HepG2 (cell line): ENCODE results near the gene SLC38A3. TPM values are rescaled to one million over a fixed set of nuclear protein-coding genes. Genes with fewer than 3 reads are reported as not detected.

Source experiments
- BRD4 ChIP-seq: sonication (generic); formaldehyde crosslinking; IDR thresholded peaks from 2 replicates; pipeline ENCODE4 v1.4.0; 2020; ENCODE audit warnings: missing genetic modification reagents
- KAT8 ChIP-seq: IDR thresholded peaks from 2 replicates; pipeline ENCODE4 v1.6.1; 2016; ENCODE audit warnings: missing genetic modification reagents, missing compliant biosample characterization
- MED1 ChIP-seq: sonication (generic); formaldehyde crosslinking; IDR thresholded peaks from 2 replicates; pipeline ENCODE4 v1.4.0; 2020; ENCODE audit warnings: missing genetic modification reagents
- MYC ChIP-seq: sonication (generic); formaldehyde crosslinking; IDR thresholded peaks from 2 replicates; pipeline ENCODE4 v1.9.0; 2021; ENCODE audit warnings: missing genetic modification reagents, borderline replicate concordance
- NFE2 ChIP-seq: sonication (generic); formaldehyde crosslinking; IDR thresholded peaks from 2 replicates; pipeline ENCODE4 v1.4.0; 2020; ENCODE audit warnings: missing genetic modification reagents
- PAF1 ChIP-seq: IDR thresholded peaks from 2 replicates; pipeline ENCODE4 v1.6.1; 2016; ENCODE audit warnings: missing genetic modification reagents, missing compliant biosample characterization
- RAD51 ChIP-seq: fragments of 450-650 bp; IDR thresholded peaks from 2 replicates; pipeline ENCODE4 v1.6.1; 2016; ENCODE audit warnings: borderline replicate concordance
- ZKSCAN8 ChIP-seq: IDR thresholded peaks from 2 replicates; pipeline ENCODE4 v1.6.1; 2016; ENCODE audit warnings: borderline replicate concordance, missing genetic modification reagents, missing compliant biosample characterization
- ZNF207 ChIP-seq: fragments of 450-650 bp; IDR thresholded peaks from 2 replicates; pipeline ENCODE4 v1.6.1; 2016; ENCODE audit warnings: antibody characterized with exemption, borderline replicate concordance
- ZNF546 ChIP-seq: sonication (generic); formaldehyde crosslinking; conservative IDR thresholded peaks from 2 replicates; pipeline ENCODE4 v1.8.1; 2023; ENCODE audit warnings: mild to moderate bottlenecking, missing genetic modification reagents
- ZNF572 ChIP-seq: sonication (generic); formaldehyde crosslinking; IDR thresholded peaks from 2 replicates; pipeline ENCODE4 v1.5.1; 2020; ENCODE audit warnings: mild to moderate bottlenecking, missing genetic modification reagents
- ZNF660 ChIP-seq: sonication (generic); formaldehyde crosslinking; IDR thresholded peaks from 2 replicates; pipeline ENCODE4 v1.5.1; 2020; ENCODE audit warnings: mild to moderate bottlenecking, low read depth, missing genetic modification reagents, borderline replicate concordance
- ZNF7 ChIP-seq: IDR thresholded peaks from 2 replicates; pipeline ENCODE4 v1.6.1; 2016; ENCODE audit warnings: missing biosample characterization, missing genetic modification reagents
- polyA plus RNA-seq, 8 experiments: library from polyadenylated mRNA; depleted of rRNA in 3 of 8; stranded (reverse) in 7 of 8; unstranded in 1 of 8; fragments of >200 nt; fragmentation: Illumina TruSeq in 4 of 8; extraction: Trizol in 4 of 8; gene quantifications; 2 replicates each; pipeline versions ENCODE4 v1.2.1 to v1.2.3, GENCODE V29; 2011 to 2016; ENCODE audit warnings: low read depth in 4 of 8, missing spikeins in 1 of 8, mixed read lengths in 1 of 8; ENCODE audit not compliant: insufficient read depth in 1 of 8
- total RNA-seq, 5 experiments: library from RNA; depleted of rRNA; stranded (reverse); fragments of >200 nt; fragmentation: Illumina TruSeq; extraction: Trizol; gene quantifications; 2 replicates each; pipeline ENCODE4 v1.2.3, GENCODE V29; 2016; ENCODE audit warnings: low read depth in 1 of 5
- TF ChIP-seq, protein P1 (sequence below): sonication (generic); formaldehyde crosslinking; IDR thresholded peaks from 2 replicates; pipeline ENCODE4 v1.4.0; 2020; ENCODE audit warnings: missing genetic modification reagents
- TF ChIP-seq, protein P2 (sequence below): sonication (generic); formaldehyde crosslinking; IDR thresholded peaks from 2 replicates; pipeline ENCODE4 v1.8.1; 2023; ENCODE audit warnings: mild to moderate bottlenecking, missing genetic modification reagents, borderline replicate concordance
- TF ChIP-seq, protein P3 (sequence below), 2 experiments: sonication (generic) in 1 of 2; formaldehyde crosslinking in 1 of 2; IDR thresholded peaks; 2 replicates each; pipeline versions ENCODE4 v1.5.1 to v1.6.1; 2011 to 2020; ENCODE audit warnings: borderline replicate concordance in 1 of 2, low read depth in 1 of 2, low read length in 1 of 2, mild to moderate bottlenecking in 1 of 2, missing genetic modification reagents in 1 of 2, moderate library complexity in 1 of 2
- TF ChIP-seq, protein P4 (sequence below): sonication (generic); formaldehyde crosslinking; IDR thresholded peaks from 2 replicates; pipeline ENCODE4 v1.5.0; 2020; ENCODE audit warnings: mild to moderate bottlenecking, missing genetic modification reagents, borderline replicate concordance

The SLC38A3 gene
- total and polyA plus RNA-seq, 2 of the 13 experiments (the other 11 are each of a cell fraction or from before 2014, with no cell fraction given): 29.8 to 164 TPM

DNA sequence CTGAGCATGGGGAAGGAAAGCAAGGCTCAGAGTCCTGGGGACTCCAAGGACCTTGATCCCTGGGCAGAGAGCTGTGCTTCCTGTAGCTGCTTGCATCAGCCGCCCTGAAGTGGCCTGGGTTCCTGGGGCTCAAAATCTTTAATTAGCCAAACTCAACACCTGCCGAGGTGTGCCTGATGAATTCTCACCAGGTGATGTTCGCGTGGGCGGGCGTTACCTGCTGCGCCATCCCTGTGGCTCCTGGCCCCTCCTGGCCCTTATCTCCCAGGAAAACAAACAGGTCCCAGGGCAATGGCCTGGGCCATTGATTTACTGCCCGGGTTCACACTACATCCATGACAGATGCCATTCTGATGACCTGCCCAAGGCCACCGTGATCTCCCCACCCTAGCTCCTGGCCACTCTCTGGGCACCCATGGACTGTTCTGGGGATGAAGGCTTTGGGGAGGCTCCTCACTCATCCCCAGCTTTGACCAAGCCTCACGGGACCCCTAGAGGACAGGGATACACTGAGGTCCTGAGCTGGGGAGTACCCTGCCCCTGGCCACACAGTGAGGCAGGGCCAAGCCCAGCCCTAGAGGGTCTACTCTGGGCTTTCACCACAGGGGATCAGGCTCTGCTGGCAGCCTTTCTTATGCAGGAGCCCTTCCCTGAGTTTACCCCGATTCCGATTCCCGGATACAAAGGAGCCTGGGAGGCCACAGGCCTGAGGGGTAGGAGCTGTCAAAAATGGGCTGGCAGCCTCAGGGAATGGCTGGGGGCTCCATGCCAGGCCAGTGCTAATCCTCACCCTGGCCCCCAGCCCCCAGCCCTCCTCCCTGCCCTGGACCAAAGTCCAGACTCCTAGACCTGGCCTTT, 5.7 kb downstream of the SLC38A3 start (continued):
- TF ChIP-seq, protein P1, sequence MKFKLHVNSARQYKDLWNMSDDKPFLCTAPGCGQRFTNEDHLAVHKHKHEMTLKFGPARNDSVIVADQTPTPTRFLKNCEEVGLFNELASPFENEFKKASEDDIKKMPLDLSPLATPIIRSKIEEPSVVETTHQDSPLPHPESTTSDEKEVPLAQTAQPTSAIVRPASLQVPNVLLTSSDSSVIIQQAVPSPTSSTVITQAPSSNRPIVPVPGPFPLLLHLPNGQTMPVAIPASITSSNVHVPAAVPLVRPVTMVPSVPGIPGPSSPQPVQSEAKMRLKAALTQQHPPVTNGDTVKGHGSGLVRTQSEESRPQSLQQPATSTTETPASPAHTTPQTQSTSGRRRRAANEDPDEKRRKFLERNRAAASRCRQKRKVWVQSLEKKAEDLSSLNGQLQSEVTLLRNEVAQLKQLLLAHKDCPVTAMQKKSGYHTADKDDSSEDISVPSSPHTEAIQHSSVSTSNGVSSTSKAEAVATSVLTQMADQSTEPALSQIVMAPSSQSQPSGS (CRISPR knock-in tag): peak; percentile 61; the same call in 1 of the 2 replicates
- TF ChIP-seq, protein P2, sequence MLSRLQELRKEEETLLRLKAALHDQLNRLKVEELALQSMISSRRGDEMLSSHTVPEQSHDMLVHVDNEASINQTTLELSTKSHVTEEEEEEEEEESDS (CRISPR knock-in tag): no peak
- TF ChIP-seq ZNF660 (no peak), ZNF207 (no peak), ZKSCAN8 (no peak), BRD4 (0 out of 2 replicates have a peak, but pooled peaks have one; percentile 55), ZNF572 (no peak), MYC (peak; percentile 27; the same call in 1 of the 2 replicates), RAD51 (no peak), KAT8 (CRISPR knock-in tag) (peak; percentile 62; the same call in 1 of the 2 replicates), MED1 (CRISPR knock-in tag) (peak; percentile 93), ZNF7 (CRISPR knock-in tag) (no peak), ZNF546 (CRISPR knock-in tag) (no peak), PAF1 (no peak), NFE2 (no peak)
- TF ChIP-seq, protein P3, sequence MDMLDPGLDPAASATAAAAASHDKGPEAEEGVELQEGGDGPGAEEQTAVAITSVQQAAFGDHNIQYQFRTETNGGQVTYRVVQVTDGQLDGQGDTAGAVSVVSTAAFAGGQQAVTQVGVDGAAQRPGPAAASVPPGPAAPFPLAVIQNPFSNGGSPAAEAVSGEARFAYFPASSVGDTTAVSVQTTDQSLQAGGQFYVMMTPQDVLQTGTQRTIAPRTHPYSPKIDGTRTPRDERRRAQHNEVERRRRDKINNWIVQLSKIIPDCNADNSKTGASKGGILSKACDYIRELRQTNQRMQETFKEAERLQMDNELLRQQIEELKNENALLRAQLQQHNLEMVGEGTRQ (IDR thresholded peaks at IDR 0.05; ENCODE audit: low read depth, low read length): no peak
- TF ChIP-seq, protein P3 (CRISPR knock-in tag; IDR thresholded peaks at IDR 0.05; ENCODE audit: borderline replicate concordance): no peak
- TF ChIP-seq, protein P4, sequence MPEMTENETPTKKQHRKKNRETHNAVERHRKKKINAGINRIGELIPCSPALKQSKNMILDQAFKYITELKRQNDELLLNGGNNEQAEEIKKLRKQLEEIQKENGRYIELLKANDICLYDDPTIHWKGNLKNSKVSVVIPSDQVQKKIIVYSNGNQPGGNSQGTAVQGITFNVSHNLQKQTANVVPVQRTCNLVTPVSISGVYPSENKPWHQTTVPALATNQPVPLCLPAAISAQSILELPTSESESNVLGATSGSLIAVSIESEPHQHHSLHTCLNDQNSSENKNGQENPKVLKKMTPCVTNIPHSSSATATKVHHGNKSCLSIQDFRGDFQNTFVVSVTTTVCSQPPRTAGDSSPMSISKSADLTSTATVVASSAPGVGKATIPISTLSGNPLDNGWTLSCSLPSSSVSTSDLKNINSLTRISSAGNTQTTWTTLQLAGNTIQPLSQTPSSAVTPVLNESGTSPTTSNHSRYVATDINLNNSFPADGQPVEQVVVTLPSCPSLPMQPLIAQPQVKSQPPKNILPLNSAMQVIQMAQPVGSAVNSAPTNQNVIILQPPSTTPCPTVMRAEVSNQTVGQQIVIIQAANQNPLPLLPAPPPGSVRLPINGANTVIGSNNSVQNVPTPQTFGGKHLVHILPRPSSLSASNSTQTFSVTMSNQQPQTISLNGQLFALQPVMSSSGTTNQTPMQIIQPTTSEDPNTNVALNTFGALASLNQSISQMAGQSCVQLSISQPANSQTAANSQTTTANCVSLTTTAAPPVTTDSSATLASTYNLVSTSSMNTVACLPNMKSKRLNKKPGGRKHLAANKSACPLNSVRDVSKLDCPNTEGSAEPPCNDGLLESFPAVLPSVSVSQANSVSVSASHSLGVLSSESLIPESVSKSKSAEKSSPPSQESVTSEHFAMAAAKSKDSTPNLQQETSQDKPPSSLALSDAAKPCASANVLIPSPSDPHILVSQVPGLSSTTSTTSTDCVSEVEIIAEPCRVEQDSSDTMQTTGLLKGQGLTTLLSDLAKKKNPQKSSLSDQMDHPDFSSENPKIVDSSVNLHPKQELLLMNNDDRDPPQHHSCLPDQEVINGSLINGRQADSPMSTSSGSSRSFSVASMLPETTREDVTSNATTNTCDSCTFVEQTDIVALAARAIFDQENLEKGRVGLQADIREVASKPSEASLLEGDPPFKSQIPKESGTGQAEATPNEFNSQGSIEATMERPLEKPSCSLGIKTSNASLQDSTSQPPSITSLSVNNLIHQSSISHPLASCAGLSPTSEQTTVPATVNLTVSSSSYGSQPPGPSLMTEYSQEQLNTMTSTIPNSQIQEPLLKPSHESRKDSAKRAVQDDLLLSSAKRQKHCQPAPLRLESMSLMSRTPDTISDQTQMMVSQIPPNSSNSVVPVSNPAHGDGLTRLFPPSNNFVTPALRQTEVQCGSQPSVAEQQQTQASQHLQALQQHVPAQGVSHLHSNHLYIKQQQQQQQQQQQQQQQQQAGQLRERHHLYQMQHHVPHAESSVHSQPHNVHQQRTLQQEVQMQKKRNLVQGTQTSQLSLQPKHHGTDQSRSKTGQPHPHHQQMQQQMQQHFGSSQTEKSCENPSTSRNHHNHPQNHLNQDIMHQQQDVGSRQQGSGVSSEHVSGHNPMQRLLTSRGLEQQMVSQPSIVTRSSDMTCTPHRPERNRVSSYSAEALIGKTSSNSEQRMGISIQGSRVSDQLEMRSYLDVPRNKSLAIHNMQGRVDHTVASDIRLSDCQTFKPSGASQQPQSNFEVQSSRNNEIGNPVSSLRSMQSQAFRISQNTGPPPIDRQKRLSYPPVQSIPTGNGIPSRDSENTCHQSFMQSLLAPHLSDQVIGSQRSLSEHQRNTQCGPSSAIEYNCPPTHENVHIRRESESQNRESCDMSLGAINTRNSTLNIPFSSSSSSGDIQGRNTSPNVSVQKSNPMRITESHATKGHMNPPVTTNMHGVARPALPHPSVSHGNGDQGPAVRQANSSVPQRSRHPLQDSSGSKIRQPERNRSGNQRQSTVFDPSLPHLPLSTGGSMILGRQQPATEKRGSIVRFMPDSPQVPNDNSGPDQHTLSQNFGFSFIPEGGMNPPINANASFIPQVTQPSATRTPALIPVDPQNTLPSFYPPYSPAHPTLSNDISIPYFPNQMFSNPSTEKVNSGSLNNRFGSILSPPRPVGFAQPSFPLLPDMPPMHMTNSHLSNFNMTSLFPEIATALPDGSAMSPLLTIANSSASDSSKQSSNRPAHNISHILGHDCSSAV (CRISPR knock-in tag): no peak
